GM18517 (cell line): ENCODE measurements around the gene SYNGR1.

Experiments
- ATAC-seq: cut with Tn5 transposase; IDR thresholded peaks from one replicate; pipeline ENCODE4 v1.9.1; 2021; ENCODE audit warnings: mild to moderate bottlenecking, moderate library complexity; ENCODE audit not compliant: unreplicated experiment

The SYNGR1 gene, protein sequence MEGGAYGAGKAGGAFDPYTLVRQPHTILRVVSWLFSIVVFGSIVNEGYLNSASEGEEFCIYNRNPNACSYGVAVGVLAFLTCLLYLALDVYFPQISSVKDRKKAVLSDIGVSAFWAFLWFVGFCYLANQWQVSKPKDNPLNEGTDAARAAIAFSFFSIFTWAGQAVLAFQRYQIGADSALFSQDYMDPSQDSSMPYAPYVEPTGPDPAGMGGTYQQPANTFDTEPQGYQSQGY

DNA sequence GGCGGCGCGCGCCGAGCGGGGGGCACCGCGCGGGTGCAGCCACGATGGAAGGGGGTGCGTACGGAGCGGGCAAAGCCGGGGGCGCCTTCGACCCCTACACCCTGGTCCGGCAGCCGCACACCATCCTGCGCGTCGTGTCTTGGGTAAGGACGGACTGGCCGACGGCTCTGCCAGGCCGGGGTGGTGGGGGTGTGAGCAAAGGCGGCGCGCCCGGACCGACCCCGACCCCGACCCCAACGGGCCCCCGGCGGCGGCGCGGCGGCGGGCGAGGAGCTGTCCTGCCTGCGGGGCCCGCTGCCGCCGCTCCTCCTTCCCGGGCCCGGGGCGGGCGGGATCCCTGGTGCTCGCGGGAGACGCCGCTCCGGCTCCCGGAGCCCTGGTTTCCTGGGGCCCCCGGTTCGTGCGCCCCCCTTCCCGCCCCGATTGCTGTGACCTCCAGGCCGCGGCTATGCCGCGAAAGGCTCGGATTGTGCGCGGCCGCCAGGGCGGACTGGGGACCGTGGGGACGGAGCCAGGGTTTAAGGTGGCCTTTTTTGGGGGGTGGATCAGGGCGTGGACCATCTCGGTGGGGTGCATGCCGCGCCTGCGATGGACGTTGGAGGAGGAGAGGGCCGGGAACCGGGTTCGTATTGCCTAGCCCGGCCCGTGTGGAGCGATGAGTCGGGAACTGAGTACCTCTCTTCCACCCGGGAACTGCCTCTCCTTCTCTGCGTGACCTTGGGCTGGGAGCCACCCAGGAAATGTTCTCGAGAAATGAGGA, at the start of gene SYNGR1:
TSS of gene SYNGR1 (plus strand) at position 25 of the 760 bp plus-strand sequence. CDS start at position 45, 20 bp downstream.
- ATAC-seq: no peak

DNA sequence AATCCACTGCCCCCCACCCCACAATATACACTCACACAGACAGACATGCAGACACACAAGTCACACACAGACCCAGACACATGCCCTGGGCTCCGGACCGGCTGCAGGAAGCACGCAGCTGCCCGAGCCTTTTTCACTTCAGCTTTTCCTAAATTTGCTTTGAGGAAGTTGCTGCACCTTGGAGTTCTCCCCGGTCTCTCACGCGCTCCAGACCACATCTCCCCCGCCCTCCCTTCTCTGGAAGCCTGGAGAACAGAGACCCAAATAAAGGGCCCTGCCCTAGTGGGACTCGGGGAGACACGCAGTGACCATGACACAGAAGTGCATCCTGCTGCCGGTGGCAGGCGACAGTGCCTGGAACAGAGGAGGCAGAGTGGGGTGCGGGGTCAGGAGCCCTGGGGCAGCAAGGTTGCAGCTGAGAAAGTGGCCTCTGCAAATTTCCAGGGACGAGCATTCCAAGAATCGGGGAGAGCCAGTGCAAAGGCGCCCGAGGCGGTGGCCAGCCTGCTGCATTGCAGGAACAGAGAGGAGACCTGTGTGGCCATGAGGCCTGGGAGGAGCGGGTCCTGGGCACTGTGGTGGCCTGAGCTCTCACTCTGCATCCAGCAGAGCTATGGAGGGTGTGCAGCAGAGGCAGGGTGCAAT, 49.5 kb upstream of the SYNGR1 start:
- no peak for ATAC-seq

- ATAC-seq: no peak
Observed at GRCh38 chr22:39301108-39301507, 48.7 kb upstream of the SYNGR1 start.

GRCh38 chr22:39301926-39302325, 47.9 kb upstream of the SYNGR1 start:
- ATAC-seq: no peak

GRCh38 chr22:39302431-39302960, 47.3 kb upstream of the SYNGR1 start:
- ATAC-seq: no peak

- ATAC-seq: no peak
Observed at GRCh38 chr22:39303358-39303757, 46.4 kb upstream of the SYNGR1 start.

- ATAC-seq: no peak
Observed at GRCh38 chr22:39303892-39304671, 45.7 kb upstream of the SYNGR1 start.

DNA sequence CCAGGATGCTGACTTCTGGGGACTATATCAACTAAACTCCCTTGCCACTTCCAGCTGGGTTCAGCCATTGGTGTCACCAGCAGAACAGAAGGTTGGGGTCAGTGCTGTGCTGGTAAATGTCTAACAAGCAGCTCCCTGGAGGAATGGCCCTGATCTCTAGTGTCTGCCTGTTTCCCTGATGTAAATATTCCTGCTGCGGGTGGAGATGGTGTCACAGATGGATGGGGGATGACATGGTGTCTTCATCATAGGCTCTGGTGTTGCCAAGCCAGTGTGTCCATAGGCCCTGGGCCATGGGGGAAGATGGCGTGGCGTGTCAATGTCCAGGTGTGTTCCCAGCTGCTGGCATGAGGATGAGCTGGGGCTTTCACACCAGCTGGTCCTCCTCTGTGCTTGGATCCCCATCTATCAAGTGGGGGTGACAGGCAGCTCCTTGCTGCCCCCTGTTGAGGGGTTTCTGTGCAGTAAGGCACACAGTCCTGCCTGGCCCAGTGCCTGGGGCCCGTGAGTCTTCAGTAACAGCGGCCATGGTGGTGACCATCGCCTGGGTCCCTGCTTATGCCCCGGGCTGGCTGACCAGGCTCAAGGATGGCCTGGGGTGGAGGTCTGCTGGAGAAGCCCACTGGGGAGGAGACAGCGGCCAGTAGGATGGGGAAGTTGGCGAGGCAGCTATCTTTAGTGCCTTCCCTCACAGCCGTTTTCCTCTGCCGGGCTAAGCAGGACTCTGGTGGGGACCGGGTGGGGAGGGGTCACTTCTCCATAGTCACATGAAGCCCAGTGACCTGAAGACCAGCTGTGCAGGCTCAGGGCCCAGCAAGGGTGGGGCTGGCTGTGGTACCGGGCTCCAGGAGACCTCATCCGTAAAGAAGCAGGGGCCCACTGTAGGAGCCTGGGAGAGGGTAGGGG, 43.1 kb upstream of the SYNGR1 start:
- ATAC-seq: no peak

- no peak for ATAC-seq
Observed at GRCh38 chr22:39308614-39309363, 41.0 kb upstream of the SYNGR1 start.

- no peak for ATAC-seq
Observed at GRCh38 chr22:39309364-39309861, 40.4 kb upstream of the SYNGR1 start.

DNA sequence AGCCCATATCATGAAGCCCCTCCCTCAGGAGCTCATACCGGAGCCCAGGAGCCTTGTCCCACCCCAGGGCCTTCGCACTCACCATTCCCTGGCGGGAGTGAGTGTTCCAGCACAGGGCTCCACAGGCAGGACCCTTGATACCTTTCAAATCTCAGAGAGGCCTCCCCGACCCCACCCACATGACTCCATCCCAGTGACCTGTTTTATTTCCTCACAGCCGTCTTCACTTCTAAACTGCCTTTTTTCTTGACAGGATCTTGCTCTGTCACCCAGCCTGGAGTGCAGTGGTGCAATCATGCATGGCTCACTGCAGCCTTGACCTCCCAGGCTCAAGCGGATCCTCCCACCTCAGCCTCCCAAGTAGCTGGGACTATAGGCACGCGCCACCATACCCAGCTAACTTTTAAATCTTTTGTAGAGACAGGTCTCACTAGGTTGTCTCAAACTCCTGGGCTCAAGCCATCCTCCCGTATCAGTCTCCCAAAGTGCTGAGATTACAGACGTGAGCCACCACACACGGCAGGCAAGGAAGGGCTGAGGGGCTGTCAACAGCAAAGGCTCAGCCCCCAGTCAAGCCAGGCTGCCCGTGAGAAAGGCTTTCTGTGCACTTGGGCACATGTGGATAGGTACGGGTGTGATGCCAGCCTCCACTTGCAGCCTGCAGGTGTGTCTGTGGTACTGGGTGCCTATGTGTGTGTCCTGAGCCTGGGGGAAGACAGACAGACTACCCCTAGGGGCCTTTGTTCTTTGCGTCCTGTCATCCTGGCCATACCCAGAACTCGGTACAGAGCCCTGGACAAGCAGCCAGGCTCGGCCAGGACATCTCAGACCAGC, 39.7 kb upstream of the SYNGR1 start:
- ATAC-seq: no peak

GRCh38 chr22:39311592-39312400, 38.0 kb upstream of the SYNGR1 start:
- no peak for ATAC-seq

GRCh38 chr22:39312410-39312809, 37.4 kb upstream of the SYNGR1 start:
- ATAC-seq: no peak

- ATAC-seq: no peak
Observed at GRCh38 chr22:39313258-39314001, 36.4 kb upstream of the SYNGR1 start.

- ATAC-seq: no peak
Observed at GRCh38 chr22:39314251-39314971, 35.4 kb upstream of the SYNGR1 start.

DNA sequence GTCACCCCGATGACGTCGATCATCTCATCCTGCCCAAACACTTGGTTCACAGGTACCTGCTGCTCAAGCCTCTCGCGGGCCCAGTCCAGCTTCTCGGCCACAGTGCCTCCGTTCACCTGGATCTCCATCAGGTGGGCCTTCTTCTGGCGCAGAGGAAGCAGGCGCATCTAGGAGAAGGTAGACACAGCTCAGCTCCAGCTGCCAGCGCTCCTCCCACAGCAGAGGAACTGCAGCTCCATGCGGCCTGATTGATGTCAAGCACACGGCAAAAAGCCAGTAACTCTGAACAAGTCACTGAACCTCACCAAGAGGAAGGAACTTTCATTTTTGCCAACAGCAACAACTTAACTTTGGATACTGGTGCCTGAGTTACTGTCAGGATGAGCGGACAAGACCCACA, 34.4 kb upstream of the SYNGR1 start:
- no peak for ATAC-seq
